HepG2 (cell line): ENCODE measurements around the gene FOLR1. TPM values are rescaled to one million over a fixed set of nuclear protein-coding genes. Genes with fewer than 3 reads are reported as not detected.

Experiments
- ATAC-seq: fragments of 200-7000 bp; cut with Tn5 transposase; 3 replicates; pipeline ENCODE4 v1.9.1; 2020; ENCODE audit warnings: mild to moderate bottlenecking, moderate library complexity
- BruUV-seq: library from RNA; stranded (reverse); fragments of 400-500 nt; replicated peaks from 2 replicates; lab custom pipeline; 2021; lab: Mats Ljungman, UMichigan
- CTCF ChIA-PET: fragments of 300-600 bp; formaldehyde crosslinking; extraction: SDS; loops from one replicate; lab custom pipeline; 2021; ENCODE audit warnings: low total read pairs, inconsistent platforms, low intra/inter-chr PET ratio; lab: Yijun Ruan, JAX
- POLR2A ChIA-PET: fragments of 350-600 bp; sonication (Branson Sonifier 250); formaldehyde crosslinking; loops from one replicate; lab custom pipeline; 2020; ENCODE audit warnings: antibody characterized with exemption, inconsistent platforms; lab: Yijun Ruan, JAX
- DNase-seq: peaks from one replicate; pipeline ENCODE4 v3.0.0-alpha.2; 2015; ENCODE audit warnings: low spot score
- FAIRE-seq: peaks from 3 replicates; lab custom pipeline; 2011; peaks lifted over from hg19 to GRCh38; lab: Jason Lieb, UNC
- H2AFZ ChIP-seq: one replicate; pipeline ENCODE4 v1.6.1; 2011; ENCODE audit warnings: low read length, inconsistent platforms
- H3K27ac ChIP-seq: fragments of 300-600 bp; 3 replicates; pipeline ENCODE4 v1.8.0; 2011; ENCODE audit warnings: mixed run types, mild to moderate bottlenecking, mixed read lengths, low read length, inconsistent platforms; ENCODE audit not compliant: insufficient read depth; ENCODE audit errors: extremely low read length
- H3K27me3 ChIP-seq, 2 experiments: fragments of 200-600 bp in 1 of 2; 2 replicates in 1 of 2; 3 replicates in 1 of 2; pipeline versions ENCODE4 v1.6.0 to v1.8.0; 2011; ENCODE audit warnings: low read length in 2 of 2, mild to moderate bottlenecking in 2 of 2, moderate library complexity in 2 of 2, inconsistent platforms in 1 of 2; ENCODE audit not compliant: insufficient read depth in 2 of 2, control insufficient read depth in 1 of 2
- H3K36me3 ChIP-seq, 2 experiments: fragments of 200-600 bp in 1 of 2; replicated peaks in 1 of 2; 2 replicates in 1 of 2; 3 replicates in 1 of 2; pipeline versions ENCODE4 v1.5.1 to v1.8.0; 2011; ENCODE audit warnings: low read length in 2 of 2, inconsistent platforms in 1 of 2; ENCODE audit not compliant: insufficient read depth in 2 of 2, control insufficient read depth in 1 of 2
- H3K4me1 ChIP-seq: 2 replicates; pipeline ENCODE4 v1.5.1; 2012; ENCODE audit warnings: low read length, inconsistent platforms; ENCODE audit not compliant: insufficient read depth
- H3K4me2 ChIP-seq: 2 replicates; pipeline ENCODE4 v1.6.0; 2011; ENCODE audit warnings: low read depth, low read length, inconsistent platforms
- H3K4me3 ChIP-seq, 3 experiments: fragments of 200-600 bp in 1 of 3; sonication (generic), shearing (Covaris generic) in 1 of 3; replicated peaks in 1 of 3; 2 replicates each; pipeline ENCODE4 v1.5.1; 2011 to 2016; ENCODE audit warnings: low read length in 3 of 3, inconsistent platforms in 2 of 3, low read depth in 2 of 3, mild to moderate bottlenecking in 2 of 3, control low read depth in 1 of 3, mixed read lengths in 1 of 3; ENCODE audit not compliant: insufficient read depth in 1 of 3
- H3K79me2 ChIP-seq: one replicate; pipeline ENCODE4 v1.6.1; 2011; ENCODE audit warnings: low read length, inconsistent platforms; ENCODE audit not compliant: insufficient read depth
- H3K9ac ChIP-seq: 2 replicates; pipeline ENCODE4 v1.6.0; 2011; ENCODE audit warnings: mild to moderate bottlenecking, low read depth, low read length, inconsistent platforms; ENCODE audit not compliant: insufficient read depth
- H3K9me3 ChIP-seq: 2 replicates; pipeline ENCODE4 v1.5.1; 2012; ENCODE audit warnings: mild to moderate bottlenecking, low read length
- H4K20me1 ChIP-seq: 2 replicates; pipeline ENCODE4 v1.6.0; 2011; ENCODE audit warnings: inconsistent platforms, mild to moderate bottlenecking, low read length, moderate library complexity; ENCODE audit not compliant: insufficient read depth
- HBP1 ChIP-seq: IDR thresholded peaks from 2 replicates; pipeline ENCODE4 v1.6.1; 2016; ENCODE audit warnings: low read depth, control low read depth
- HMGXB4 ChIP-seq, 2 experiments: sonication (generic) in 1 of 2; formaldehyde crosslinking in 1 of 2; IDR thresholded peaks; 2 replicates each; pipeline versions ENCODE4 v1.4.0 to v1.6.1; 2018 to 2020; ENCODE audit warnings: missing genetic modification reagents in 2 of 2, borderline replicate concordance in 1 of 2, low read depth in 1 of 2, mild to moderate bottlenecking in 1 of 2, missing biosample characterization in 1 of 2
- KLF6 ChIP-seq: IDR thresholded peaks from 2 replicates; pipeline ENCODE4 v1.8.0; 2016; ENCODE audit warnings: missing biosample characterization, missing genetic modification reagents
- KMT2B ChIP-seq: IDR thresholded peaks from 2 replicates; pipeline ENCODE4 v1.6.1; 2016; ENCODE audit warnings: missing genetic modification reagents, missing compliant biosample characterization
- POLR2AphosphoS5 ChIP-seq: IDR thresholded peaks from 2 replicates; pipeline ENCODE4 v1.6.1; 2012; ENCODE audit warnings: low read depth, low read length
- RAD21 ChIP-seq: fragments of 450-650 bp; formaldehyde crosslinking; IDR thresholded peaks from 2 replicates; pipeline ENCODE4 v1.5.0; 2020; ENCODE audit warnings: mild to moderate bottlenecking
- RFX5 ChIP-seq: IDR thresholded peaks from 2 replicates; pipeline ENCODE4 v1.6.1; 2011; ENCODE audit warnings: low read depth, low read length, improper control_type of control experiment
- RXRA ChIP-seq: sonication (generic); formaldehyde crosslinking; IDR thresholded peaks from 2 replicates; pipeline ENCODE4 v1.5.1; 2020; ENCODE audit warnings: missing genetic modification reagents
- SMAD3 ChIP-seq: sonication (generic); formaldehyde crosslinking; IDR thresholded peaks from 2 replicates; pipeline ENCODE4 v1.4.0; 2020; ENCODE audit warnings: missing genetic modification reagents
- SNAI1 ChIP-seq: sonication (generic); formaldehyde crosslinking; IDR thresholded peaks from 2 replicates; pipeline ENCODE4 v1.5.0; 2020; ENCODE audit warnings: mild to moderate bottlenecking, missing genetic modification reagents, borderline replicate concordance
- ZNF124 ChIP-seq: sonication (generic); formaldehyde crosslinking; IDR thresholded peaks from 2 replicates; pipeline ENCODE4 v1.4.0; 2020; ENCODE audit warnings: missing genetic modification reagents
- ZNF747 ChIP-seq: sonication (generic); formaldehyde crosslinking; IDR thresholded peaks from 2 replicates; pipeline ENCODE4 v1.8.1; 2023; ENCODE audit warnings: missing genetic modification reagents, mild to moderate bottlenecking, borderline replicate concordance
- WGBS: methylation state at CpG from one replicate; pipeline ENCODE4 v1.1.6; 2017; ENCODE audit warnings: low lambda C conversion rate; 5-methylcytosine and 5-hydroxymethylcytosine counted together
- in situ Hi-C: cut with HindIII; loops from 2 replicates; pipeline ENCODE4 v1.10.0; 2017; ENCODE audit warnings: low pct_unique_long_range_greater_than_20kb; ENCODE audit not compliant: extremely low pct_ligation_motif_present
- intact Hi-C: fragments of 100-400 bp; cut with micrococcal nuclease; formaldehyde crosslinking; loops from one replicate; pipeline ENCODE4 v1.10.0; 2022; ENCODE audit not compliant: unreplicated experiment
- polyA plus RNA-seq, 8 experiments: library from polyadenylated mRNA; depleted of rRNA in 3 of 8; stranded (reverse) in 7 of 8; unstranded in 1 of 8; fragments of >200 nt; fragmentation: Illumina TruSeq in 4 of 8; extraction: Trizol in 4 of 8; gene quantifications; 2 replicates each; pipeline versions ENCODE4 v1.2.1 to v1.2.3, GENCODE V29; 2011 to 2016; ENCODE audit warnings: low read depth in 4 of 8, missing spikeins in 1 of 8, mixed read lengths in 1 of 8; ENCODE audit not compliant: insufficient read depth in 1 of 8
- total RNA-seq, 5 experiments: library from RNA; depleted of rRNA; stranded (reverse); fragments of >200 nt; fragmentation: Illumina TruSeq; extraction: Trizol; gene quantifications; 2 replicates each; pipeline ENCODE4 v1.2.3, GENCODE V29; 2016; ENCODE audit warnings: low read depth in 1 of 5
- TF ChIP-seq, protein P1 (sequence below): sonication (generic); formaldehyde crosslinking; IDR thresholded peaks from 2 replicates; pipeline ENCODE4 v1.8.0; 2022; ENCODE audit warnings: missing genetic modification reagents, mild to moderate bottlenecking, borderline replicate concordance
- TF ChIP-seq, protein P2 (sequence below): sonication (generic); formaldehyde crosslinking; IDR thresholded peaks from 2 replicates; pipeline ENCODE4 v1.4.0; 2020; ENCODE audit warnings: missing genetic modification reagents, borderline replicate concordance

The FOLR1 gene
- total and polyA plus RNA-seq, 2 of the 13 experiments (the other 11 are each of a cell fraction or from before 2014, with no cell fraction given) = 0.20 TPM; not detected in 1

- Histone ChIP-seq H3K9ac (no peak within 1 kb of the TSS), H4K20me1 (no peaks in the 10 kb centered on the region), H3K9me3 (no peaks in the 10 kb centered on the region), H3K79me2 (no peaks in the 10 kb centered on the region), H3K4me3 (no peak within 1 kb of the TSS), H3K27me3 (peaks cover 3 to 26% of the 10 kb centered on the region in 2 experiments; a peak in 3 of 5 replicates), H3K4me1 (peaks cover 6% of the 10 kb centered on the region), H3K27ac (no peak within 1 kb of the TSS), H2AFZ (no peak within 1 kb of the TSS), H3K4me2 (no peak within 1 kb of the TSS), H3K36me3 (no peaks in the 10 kb centered on the region)
- WGBS = 50% methylated on average over 6 of the region's 6 CpGs
- TF ChIP-seq KMT2B (CRISPR knock-in tag) = no peak
- no peak for TF ChIP-seq SMAD3 (CRISPR knock-in tag)
- TF ChIP-seq, protein P1, sequence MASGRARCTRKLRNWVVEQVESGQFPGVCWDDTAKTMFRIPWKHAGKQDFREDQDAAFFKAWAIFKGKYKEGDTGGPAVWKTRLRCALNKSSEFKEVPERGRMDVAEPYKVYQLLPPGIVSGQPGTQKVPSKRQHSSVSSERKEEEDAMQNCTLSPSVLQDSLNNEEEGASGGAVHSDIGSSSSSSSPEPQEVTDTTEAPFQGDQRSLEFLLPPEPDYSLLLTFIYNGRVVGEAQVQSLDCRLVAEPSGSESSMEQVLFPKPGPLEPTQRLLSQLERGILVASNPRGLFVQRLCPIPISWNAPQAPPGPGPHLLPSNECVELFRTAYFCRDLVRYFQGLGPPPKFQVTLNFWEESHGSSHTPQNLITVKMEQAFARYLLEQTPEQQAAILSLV (CRISPR knock-in tag) = no peak
- no peak for TF ChIP-seq RAD21
- TF ChIP-seq RXRA (CRISPR knock-in tag) = no peak
- TF ChIP-seq ZNF124 (CRISPR knock-in tag) = no peak
- TF ChIP-seq KLF6 (CRISPR knock-in tag) = no peak
- no peak for TF ChIP-seq ZNF747 (CRISPR knock-in tag)
- TF ChIP-seq HBP1 (CRISPR knock-in tag) = no peak
- TF ChIP-seq SNAI1 (CRISPR knock-in tag) = no peak
- TF ChIP-seq, protein P2, sequence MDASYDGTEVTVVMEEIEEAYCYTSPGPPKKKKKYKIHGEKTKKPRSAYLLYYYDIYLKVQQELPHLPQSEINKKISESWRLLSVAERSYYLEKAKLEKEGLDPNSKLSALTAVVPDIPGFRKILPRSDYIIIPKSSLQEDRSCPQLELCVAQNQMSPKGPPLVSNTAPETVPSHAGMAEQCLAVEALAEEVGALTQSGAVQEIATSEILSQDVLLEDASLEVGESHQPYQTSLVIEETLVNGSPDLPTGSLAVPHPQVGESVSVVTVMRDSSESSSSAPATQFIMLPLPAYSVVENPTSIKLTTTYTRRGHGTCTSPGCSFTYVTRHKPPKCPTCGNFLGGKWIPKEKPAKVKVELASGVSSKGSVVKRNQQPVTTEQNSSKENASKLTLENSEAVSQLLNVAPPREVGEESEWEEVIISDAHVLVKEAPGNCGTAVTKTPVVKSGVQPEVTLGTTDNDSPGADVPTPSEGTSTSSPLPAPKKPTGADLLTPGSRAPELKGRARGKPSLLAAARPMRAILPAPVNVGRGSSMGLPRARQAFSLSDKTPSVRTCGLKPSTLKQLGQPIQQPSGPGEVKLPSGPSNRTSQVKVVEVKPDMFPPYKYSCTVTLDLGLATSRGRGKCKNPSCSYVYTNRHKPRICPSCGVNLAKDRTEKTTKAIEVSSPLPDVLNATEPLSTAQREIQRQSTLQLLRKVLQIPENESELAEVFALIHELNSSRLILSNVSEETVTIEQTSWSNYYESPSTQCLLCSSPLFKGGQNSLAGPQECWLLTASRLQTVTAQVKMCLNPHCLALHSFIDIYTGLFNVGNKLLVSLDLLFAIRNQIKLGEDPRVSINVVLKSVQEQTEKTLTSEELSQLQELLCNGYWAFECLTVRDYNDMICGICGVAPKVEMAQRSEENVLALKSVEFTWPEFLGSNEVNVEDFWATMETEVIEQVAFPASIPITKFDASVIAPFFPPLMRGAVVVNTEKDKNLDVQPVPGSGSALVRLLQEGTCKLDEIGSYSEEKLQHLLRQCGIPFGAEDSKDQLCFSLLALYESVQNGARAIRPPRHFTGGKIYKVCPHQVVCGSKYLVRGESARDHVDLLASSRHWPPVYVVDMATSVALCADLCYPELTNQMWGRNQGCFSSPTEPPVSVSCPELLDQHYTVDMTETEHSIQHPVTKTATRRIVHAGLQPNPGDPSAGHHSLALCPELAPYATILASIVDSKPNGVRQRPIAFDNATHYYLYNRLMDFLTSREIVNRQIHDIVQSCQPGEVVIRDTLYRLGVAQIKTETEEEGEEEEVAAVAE (CRISPR knock-in tag) = no peak
- TF ChIP-seq HMGXB4 (CRISPR knock-in tag; IDR thresholded peaks at IDR 0.05; ENCODE audit: borderline replicate concordance in 1 of 2, low read depth in 1 of 2) = no peak
- no peak for TF ChIP-seq POLR2AphosphoS5
- no peak for TF ChIP-seq RFX5
- in situ Hi-C loops (no loop called here), intact Hi-C loops (no loop called here)
- DNase-seq (no peak), FAIRE-seq (no peak), ATAC-seq (no peak)
- BruUV-seq = no TSS peak
- ChIA-PET POLR2A (no interaction called here), CTCF (no interaction called here)
These were observed 24.7 kb downstream of the FOLR1 start, which contains the start of gene FOLR2 for GRCh38 chr11:72216638-72217037. Gene FOLR2, plus strand, starts transcription at chr11:72216794. Its CDS starts 1,791 bp downstream, at chr11:72218585.
